ENCODE data around the gene TMEM132D. TPM values are rescaled to one million over a fixed set of nuclear protein-coding genes. Genes with fewer than 3 reads are reported as not detected.

Gene TMEM132D
- total RNA-seq, 1 experiment from 2014 or later: 0.36 TPM

- DNase-seq (ENCODE audit: low read depth): no peak
Measured at GRCh38 chr12:129873111-129873832, 30.6 kb downstream of the TMEM132D start.

- DNase-seq (ENCODE audit: low read depth): no peak
Measured at GRCh38 chr12:129871991-129872972, 31.5 kb downstream of the TMEM132D start.

- DNase-seq (ENCODE audit: low read depth): no peak
Measured at GRCh38 chr12:129870796-129871195, 33.0 kb downstream of the TMEM132D start.

GRCh38 chr12:129870136-129870535 is 33.7 kb downstream of the TMEM132D start:
- DNase-seq (ENCODE audit: low read depth): no peak

GRCh38 chr12:129868575-129868974 is 35.2 kb downstream of the TMEM132D start:
- DNase-seq (ENCODE audit: low read depth): peak; percentile 16

- DNase-seq (ENCODE audit: low read depth): no peak
Measured at GRCh38 chr12:129863938-129864337, 39.9 kb downstream of the TMEM132D start.

GRCh38 chr12:129862561-129863175 is 41.2 kb downstream of the TMEM132D start:
- no peak for DNase-seq (ENCODE audit: low read depth)

- DNase-seq (ENCODE audit: low read depth): no peak
Measured at GRCh38 chr12:129861951-129862350, 41.9 kb downstream of the TMEM132D start.

GRCh38 chr12:129854591-129854990 is 49.2 kb downstream of the TMEM132D start:
- DNase-seq (ENCODE audit: low read depth): no peak

- DNase-seq (ENCODE audit: low read depth): no peak
Measured at GRCh38 chr12:129851296-129851695, 52.5 kb downstream of the TMEM132D start.

GRCh38 chr12:129848876-129849275 is 54.9 kb downstream of the TMEM132D start:
- peak; percentile 20 for DNase-seq (ENCODE audit: low read depth)

- DNase-seq (ENCODE audit: low read depth): no peak
Measured at GRCh38 chr12:129847063-129847462, 56.8 kb downstream of the TMEM132D start.

GRCh38 chr12:129844662-129845220 is 59.1 kb downstream of the TMEM132D start:
- peak; percentile 79 for DNase-seq (ENCODE audit: low read depth)

GRCh38 chr12:129841251-129841650 is 62.6 kb downstream of the TMEM132D start:
- DNase-seq (ENCODE audit: low read depth): no peak

GRCh38 chr12:129840145-129840884 is 63.5 kb downstream of the TMEM132D start:
- no peak for DNase-seq (ENCODE audit: low read depth)

- no peak for DNase-seq (ENCODE audit: low read depth)
Measured at GRCh38 chr12:129839679-129840078, 64.1 kb downstream of the TMEM132D start.

GRCh38 chr12:129831294-129831693 is 72.5 kb downstream of the TMEM132D start:
- DNase-seq (ENCODE audit: low read depth): no peak

- DNase-seq (ENCODE audit: low read depth): no peak
Measured at GRCh38 chr12:129830796-129831195, 73.0 kb downstream of the TMEM132D start.

- DNase-seq (ENCODE audit: low read depth): no peak
Measured at GRCh38 chr12:129827866-129828384, 75.9 kb downstream of the TMEM132D start.

- no peak for DNase-seq (ENCODE audit: low read depth)
Measured at GRCh38 chr12:129827102-129827865, 76.5 kb downstream of the TMEM132D start.
